Ishikawa (cell line): ENCODE data around the gene LRFN4.

ENCODE experiments used
- CEBPB ChIP-seq: IDR thresholded peaks from 2 replicates; pipeline ENCODE4 v1.6.1; 2012
- RAD21 ChIP-seq: IDR thresholded peaks from 2 replicates; pipeline ENCODE4 v1.6.1; 2012; ENCODE audit warnings: low read depth
- REST ChIP-seq: IDR thresholded peaks from 2 replicates; pipeline ENCODE4 v1.6.1; 2012; ENCODE audit warnings: low read depth, mild to moderate bottlenecking
- TAF1 ChIP-seq: IDR thresholded peaks from 2 replicates; pipeline ENCODE4 v1.6.1; 2012; ENCODE audit warnings: low read depth, mild to moderate bottlenecking
- TCF12 ChIP-seq: IDR thresholded peaks from 2 replicates; pipeline ENCODE4 v1.6.1; 2012; ENCODE audit warnings: low read depth

DNA sequence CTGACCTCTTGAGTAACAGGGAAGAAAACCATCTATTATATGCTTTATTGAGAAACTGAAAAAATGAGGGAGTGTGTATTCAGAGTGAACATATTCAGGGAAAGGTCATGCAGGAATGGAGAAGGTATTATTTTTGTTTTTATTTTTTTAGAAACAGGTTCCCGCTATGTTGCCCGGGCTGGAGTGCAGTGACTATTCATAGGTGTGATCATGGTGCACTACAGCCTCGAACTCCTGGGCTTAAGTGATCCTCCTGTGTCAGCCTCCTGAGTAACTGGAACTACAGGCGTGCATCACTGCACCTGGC is 22.4 kb upstream of the LRFN4 start:
- TF ChIP-seq TAF1 (no peak), RAD21 (no peak), CEBPB (no peak), REST (no peak), TCF12 (no peak)
